DMS 273 (cell line): ENCODE data around the gene LCN2.
"Not testable (repeated sequence)": the region's sequence is repeated elsewhere in the genome, so short reads cannot be mapped to it uniquely, and the experiment has no call there.

Source experiments
- DNase-seq: peaks from one replicate; lab custom pipeline; 2025; ENCODE audit not compliant: unreplicated experiment; lab: John Stamatoyannopoulos, UW

LCN2 gene

DNA sequence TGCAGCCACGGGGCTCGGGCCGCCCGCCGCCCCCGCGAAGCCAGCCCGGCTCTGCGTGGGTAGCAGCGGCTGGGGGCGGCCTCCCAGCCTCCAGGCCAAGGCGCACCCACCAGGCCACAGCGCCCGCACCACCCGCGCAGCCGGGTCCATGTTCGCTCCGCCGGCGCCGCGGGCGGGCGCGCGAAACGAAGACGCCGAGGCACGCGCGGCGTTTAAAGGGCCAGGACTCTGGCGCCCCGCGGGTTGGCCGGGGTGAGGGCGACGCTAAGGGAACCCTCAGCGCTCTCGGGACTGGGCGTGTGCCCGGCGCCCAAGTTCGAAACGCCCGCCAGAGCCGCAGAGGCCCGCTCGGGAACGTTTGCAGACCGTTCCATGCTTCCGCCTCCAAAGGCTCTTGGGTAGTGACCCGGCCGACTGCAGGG lies 21.7 kb upstream of the LCN2 start, which contains the start of gene PTGES2:
Gene PTGES2 (minus strand): TSS at position 162 of the 422 bp plus-strand sequence. CDS start 12 bp downstream, at position 150.
- DNase-seq, result peak; percentile 95

GRCh38 chr9:128127990-128128835 lies 21.0 kb upstream of the LCN2 start:
- DNase-seq, result peak; percentile 95

DNA sequence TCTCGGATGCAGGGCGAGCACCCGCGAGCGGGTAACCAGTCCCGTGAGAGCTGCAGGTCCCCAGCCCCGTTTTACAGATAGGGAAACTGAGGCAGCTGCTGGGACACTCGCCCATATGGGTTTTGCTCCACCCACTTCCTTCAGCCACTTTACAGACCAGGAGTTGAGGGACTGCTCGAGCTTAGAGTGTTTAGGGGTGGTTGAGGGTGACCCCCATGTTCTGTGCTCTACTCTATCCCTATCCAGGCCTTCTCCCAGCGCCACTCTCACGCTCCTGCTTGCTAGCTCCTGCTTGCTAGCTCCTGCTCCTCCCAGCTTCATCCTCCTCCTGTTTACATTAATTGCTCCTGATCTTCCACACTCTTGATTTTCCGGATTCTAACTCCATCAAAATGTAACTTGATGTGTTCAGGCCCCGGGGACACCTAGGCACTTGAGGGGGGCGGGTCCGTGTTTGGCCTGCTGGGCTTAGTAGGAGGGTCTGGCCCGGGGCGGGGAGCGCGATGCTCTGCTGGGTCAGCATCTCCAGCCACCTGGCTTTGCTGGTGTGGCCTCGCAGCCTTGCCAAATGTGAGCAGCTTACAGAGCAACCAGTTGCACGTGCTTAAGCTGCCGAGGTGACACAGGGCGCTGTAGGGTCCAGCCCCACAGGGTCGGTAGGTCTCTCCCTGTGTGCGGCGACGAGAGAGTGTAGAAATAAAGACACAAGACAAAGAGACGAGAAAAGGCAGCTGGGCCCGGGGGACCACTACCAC lies 20.2 kb upstream of the LCN2 start:
- peak; percentile 45 for DNase-seq

DNA sequence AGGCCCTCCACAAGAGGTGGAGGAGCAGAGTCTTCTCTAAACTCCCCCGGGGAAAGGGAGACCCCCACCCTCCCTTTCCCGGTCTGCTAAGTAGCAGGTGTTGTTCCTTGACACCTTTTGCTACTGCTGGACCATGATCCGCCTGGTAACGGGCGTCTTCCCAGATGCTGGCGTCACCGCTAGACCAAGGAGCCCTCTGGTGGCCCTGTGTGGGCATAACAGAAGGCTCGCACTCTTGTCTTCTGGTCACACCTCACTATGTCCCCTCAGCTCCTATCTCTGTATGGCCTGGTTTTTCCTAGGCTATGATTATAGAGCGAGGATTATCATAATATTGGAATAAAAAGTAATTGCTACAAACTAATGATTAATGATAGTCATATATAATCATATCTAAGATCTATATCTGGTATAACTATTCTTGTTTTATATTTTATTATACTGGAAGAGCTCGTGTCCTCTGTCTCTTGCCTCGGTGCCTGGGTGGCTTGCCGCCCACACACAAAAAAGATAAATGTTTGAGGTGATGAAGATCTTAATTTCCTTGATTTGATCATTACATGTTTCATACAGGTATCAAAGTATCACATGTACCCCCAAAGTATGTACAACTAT lies 19.2 kb upstream of the LCN2 start:
- DNase-seq, result not testable (repeated sequence)

DNA sequence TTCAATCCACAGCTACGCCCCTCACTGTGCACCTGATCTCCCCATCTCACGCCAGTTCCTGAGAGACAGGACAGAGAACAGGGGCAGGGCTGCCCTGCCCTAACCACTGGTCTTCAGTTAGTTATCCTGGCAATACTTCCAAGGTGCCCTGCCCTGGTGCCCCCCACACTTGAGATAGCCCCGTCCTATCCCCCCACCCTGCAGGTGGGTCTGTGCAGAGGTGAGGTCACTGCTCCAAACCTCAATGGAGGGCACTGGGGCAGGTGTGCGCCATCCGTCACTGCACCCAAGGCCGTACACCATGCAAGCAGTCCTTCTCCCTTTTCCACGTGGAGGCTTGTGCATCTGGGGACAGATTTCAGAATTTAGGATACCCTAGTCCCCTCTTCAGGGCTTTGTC lies 18.6 kb upstream of the LCN2 start:
- not testable (repeated sequence) for DNase-seq

DNA sequence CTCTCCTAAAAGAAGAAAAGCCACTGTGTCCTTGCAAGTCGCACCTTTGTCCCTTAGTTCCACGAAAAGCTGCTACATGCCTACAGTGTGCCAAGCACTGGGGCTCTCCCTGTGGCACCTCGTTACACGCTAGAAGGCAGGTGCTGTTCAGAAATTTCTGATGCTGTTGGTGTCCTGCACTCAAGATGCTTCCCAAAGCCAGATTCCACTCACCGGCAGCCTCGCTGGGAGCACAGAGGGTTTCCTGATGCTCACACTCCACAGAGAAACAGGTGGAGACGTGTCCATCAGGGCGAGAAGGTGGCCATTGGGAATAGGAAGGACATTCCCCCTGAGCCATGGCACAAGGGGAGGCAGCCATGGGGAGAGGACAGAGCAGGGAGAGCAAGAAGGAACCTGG lies 17.9 kb upstream of the LCN2 start:
- DNase-seq, result not testable (repeated sequence)

- DNase-seq, result peak; percentile 90
Measured at GRCh38 chr9:128132139-128132538, 17.1 kb upstream of the LCN2 start.

- DNase-seq, result peak; percentile 70
Measured at GRCh38 chr9:128135561-128135960, 13.7 kb upstream of the LCN2 start.

- no peak for DNase-seq
Measured at GRCh38 chr9:128136816-128137793, 12.1 kb upstream of the LCN2 start.

GRCh38 chr9:128138001-128138400 lies 11.3 kb upstream of the LCN2 start:
- no peak for DNase-seq

GRCh38 chr9:128139621-128140020 lies 9.6 kb upstream of the LCN2 start:
- no peak for DNase-seq

- DNase-seq, result no peak
Measured at GRCh38 chr9:128141604-128142003, 7.6 kb upstream of the LCN2 start.

DNA sequence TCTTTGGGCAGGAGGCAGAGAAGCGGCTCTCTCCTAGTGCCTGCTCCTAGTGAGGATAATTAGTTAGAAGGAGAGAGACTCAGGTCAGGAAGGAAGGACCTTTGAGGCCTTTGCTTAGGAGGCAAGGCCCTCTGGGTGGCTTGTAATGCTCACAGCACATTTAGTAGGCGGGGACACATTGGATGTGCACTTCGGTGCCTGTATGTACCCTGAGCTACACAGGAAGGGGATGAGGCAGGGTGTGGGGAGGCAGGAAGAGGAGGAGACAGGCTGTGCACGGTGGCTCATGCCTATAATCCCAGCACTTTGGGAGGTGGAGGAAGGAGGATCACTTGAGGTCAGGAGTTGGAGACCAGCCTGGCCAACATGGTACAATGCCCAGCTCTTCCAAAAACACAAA lies 7.2 kb upstream of the LCN2 start:
- DNase-seq, result no peak

- no peak for DNase-seq
Measured at GRCh38 chr9:128142596-128142995, 6.7 kb upstream of the LCN2 start.

DNA sequence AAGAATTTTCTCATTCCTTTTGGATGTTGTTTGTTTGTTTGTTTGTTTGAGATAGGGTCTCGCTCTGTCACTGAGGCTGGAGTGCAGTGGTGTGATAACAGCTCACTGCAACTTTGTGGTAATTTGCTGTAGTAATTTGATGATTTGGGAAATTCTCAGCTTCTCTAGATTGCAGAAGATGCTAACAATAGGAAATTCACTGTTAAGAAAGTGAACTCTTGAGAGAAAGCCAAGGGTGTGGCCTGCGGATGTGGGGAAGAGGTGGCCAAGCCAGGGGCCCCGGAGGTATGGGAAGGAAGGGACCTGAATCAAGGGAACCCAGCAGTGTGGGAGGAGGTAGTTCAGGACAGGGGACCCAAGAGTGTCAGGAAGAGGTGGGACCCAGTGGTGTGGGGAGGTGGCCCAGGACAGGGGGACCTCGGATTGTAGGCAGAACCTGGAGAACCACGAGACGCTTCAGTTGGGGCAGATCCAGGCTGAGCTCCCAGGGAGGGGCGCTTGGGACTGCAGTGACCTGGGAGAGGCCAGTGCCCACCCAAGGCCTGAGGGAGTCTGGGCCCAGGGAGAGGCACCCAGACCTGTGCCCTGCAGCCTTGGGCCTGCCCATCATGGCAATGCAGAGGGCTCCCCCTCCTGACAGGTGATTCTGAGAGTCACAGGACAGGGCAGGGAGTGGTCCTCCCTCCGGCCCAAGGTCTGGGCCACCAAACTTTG lies 5.6 kb upstream of the LCN2 start:
- no peak for DNase-seq

DNA sequence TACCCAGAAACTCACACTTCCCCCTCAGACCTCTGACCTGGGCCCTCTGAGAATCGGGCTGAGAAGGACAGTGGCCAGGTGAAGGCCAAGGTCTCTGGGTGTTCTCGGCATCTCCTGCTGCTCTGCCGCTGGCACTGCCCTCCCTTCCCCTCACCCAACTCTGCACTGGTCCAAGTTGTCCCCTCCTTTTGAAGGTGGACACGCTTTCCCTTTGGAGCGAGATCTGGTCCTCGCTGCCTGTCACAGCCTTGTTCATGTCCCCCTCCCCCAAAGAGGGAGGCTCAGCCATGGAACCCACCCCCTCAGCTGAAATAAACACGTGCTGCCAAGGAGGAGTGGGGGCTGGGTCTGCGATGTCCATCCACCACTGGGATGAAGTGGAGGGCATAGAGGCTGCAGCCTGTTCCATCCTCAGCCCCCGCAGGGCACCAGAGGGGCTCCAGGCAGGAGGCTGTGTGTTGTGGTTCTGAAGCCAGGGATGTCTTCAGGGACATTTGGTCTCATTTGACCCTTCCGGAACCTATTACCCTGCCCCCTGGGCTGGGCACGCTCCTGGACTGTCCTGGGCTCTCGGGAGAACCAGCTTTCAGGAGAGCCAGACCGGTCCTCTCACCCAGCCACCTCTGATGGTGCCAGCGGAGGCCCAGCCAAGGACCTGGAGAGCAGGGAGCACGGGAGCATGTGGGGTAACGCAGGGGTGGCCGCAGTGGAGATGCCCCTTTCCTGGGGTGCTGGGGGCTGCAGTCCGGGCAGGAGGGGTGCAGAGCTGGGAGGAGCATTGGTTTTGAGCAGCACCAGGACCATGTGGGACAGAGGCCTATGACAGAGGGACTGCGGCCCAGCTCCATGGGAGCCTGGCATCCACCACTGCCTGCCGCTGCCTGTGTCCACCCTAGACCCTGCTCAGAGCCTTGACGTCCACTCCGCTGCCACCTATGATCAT lies 4.7 kb upstream of the LCN2 start:
- DNase-seq, result no peak

GRCh38 chr9:128145536-128145935 lies 3.7 kb upstream of the LCN2 start:
- no peak for DNase-seq

- no peak for DNase-seq
Measured at GRCh38 chr9:128145951-128146351, 3.3 kb upstream of the LCN2 start.
